Measurements from ENCODE around the gene TEK.

DNA sequence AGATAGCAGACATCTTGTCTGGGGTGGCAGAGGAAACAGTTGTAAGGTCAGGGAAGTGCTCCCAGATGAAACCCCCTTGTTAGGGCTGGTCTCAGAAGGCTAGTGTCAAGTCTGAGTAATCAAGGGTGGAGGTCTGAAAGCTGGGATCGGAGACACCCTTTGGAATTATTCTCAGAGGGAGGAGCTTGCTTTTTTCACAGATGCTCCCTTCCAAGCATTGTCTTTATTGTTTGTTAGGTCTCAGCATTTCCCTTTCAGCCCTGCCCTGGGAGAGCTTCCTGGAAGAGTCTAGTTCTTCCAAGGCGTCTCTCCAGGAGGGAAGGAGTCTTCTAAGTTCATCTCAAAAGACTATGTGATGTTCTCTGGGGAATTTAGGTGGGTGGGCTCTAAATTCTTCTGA, 3.2 kb downstream of the TEK start:
- TF ChIP-seq, protein P1, sequence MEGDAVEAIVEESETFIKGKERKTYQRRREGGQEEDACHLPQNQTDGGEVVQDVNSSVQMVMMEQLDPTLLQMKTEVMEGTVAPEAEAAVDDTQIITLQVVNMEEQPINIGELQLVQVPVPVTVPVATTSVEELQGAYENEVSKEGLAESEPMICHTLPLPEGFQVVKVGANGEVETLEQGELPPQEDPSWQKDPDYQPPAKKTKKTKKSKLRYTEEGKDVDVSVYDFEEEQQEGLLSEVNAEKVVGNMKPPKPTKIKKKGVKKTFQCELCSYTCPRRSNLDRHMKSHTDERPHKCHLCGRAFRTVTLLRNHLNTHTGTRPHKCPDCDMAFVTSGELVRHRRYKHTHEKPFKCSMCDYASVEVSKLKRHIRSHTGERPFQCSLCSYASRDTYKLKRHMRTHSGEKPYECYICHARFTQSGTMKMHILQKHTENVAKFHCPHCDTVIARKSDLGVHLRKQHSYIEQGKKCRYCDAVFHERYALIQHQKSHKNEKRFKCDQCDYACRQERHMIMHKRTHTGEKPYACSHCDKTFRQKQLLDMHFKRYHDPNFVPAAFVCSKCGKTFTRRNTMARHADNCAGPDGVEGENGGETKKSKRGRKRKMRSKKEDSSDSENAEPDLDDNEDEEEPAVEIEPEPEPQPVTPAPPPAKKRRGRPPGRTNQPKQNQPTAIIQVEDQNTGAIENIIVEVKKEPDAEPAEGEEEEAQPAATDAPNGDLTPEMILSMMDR (IDR thresholded peaks at IDR 0.05; ENCODE audit: insufficient read depth, low read length) = no peak
- TF ChIP-seq POLR2AphosphoS5 (IDR thresholded peaks at IDR 0.05; ENCODE audit: low read depth) (no peak), SPI1 (IDR thresholded peaks at IDR 0.05; ENCODE audit: borderline replicate concordance, low read depth) (no peak), GABPA (IDR thresholded peaks at IDR 0.05; ENCODE audit: low read depth) (no peak)
- TF ChIP-seq, protein P2, sequence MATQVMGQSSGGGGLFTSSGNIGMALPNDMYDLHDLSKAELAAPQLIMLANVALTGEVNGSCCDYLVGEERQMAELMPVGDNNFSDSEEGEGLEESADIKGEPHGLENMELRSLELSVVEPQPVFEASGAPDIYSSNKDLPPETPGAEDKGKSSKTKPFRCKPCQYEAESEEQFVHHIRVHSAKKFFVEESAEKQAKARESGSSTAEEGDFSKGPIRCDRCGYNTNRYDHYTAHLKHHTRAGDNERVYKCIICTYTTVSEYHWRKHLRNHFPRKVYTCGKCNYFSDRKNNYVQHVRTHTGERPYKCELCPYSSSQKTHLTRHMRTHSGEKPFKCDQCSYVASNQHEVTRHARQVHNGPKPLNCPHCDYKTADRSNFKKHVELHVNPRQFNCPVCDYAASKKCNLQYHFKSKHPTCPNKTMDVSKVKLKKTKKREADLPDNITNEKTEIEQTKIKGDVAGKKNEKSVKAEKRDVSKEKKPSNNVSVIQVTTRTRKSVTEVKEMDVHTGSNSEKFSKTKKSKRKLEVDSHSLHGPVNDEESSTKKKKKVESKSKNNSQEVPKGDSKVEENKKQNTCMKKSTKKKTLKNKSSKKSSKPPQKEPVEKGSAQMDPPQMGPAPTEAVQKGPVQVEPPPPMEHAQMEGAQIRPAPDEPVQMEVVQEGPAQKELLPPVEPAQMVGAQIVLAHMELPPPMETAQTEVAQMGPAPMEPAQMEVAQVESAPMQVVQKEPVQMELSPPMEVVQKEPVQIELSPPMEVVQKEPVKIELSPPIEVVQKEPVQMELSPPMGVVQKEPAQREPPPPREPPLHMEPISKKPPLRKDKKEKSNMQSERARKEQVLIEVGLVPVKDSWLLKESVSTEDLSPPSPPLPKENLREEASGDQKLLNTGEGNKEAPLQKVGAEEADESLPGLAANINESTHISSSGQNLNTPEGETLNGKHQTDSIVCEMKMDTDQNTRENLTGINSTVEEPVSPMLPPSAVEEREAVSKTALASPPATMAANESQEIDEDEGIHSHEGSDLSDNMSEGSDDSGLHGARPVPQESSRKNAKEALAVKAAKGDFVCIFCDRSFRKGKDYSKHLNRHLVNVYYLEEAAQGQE (IDR thresholded peaks at IDR 0.05; ENCODE audit: insufficient replicate concordance, low read depth) = no peak
